Activated CD8-positive, alpha-beta T cell treated with anti-CD3 and anti-CD28 coated beads, Interleukin-2, amount 10 ng/mL, durations not matched to agents 7 days and 5 days (primary cell): Measurements from ENCODE around the gene PLEKHF1. TPM values are rescaled to one million over a fixed set of nuclear protein-coding genes. Genes with fewer than 3 reads are reported as not detected.

Experiments used
- ATAC-seq: fragments of 150-1000 bp; cut with Tn5 transposase; one replicate; pipeline ENCODE4 v1.10.0; 2021; ENCODE audit warnings: moderate library complexity
- CTCF ChIA-PET: fragments of 350-600 bp; sonication (Branson Sonifier 250); formaldehyde crosslinking; loops from one replicate; lab custom pipeline; 2021; ENCODE audit warnings: antibody characterized with exemption; lab: Charles Lee
- POLR2A ChIA-PET: fragments of 350-600 bp; sonication (Branson Sonifier 250); formaldehyde crosslinking; loops from one replicate; lab custom pipeline; 2021; ENCODE audit warnings: antibody characterized with exemption; lab: Charles Lee
- DNase-seq: peaks from one replicate; pipeline ENCODE4 v3.0.0-alpha.2; 2020
- H3K27ac Mint-ChIP-seq: one replicate; pipeline ENCODE4 v1.8.0; 2021; ENCODE audit warnings: mild to moderate bottlenecking, mixed read lengths
- H3K27me3 Mint-ChIP-seq: one replicate; pipeline ENCODE4 v1.8.0; 2021; ENCODE audit warnings: low read depth, mixed read lengths
- H3K36me3 Mint-ChIP-seq: one replicate; pipeline ENCODE4 v1.8.0; 2021; ENCODE audit warnings: low read depth, mixed read lengths
- H3K4me1 Mint-ChIP-seq: one replicate; pipeline ENCODE4 v1.8.0; 2021; ENCODE audit warnings: low read depth, mixed read lengths
- H3K4me3 Mint-ChIP-seq: one replicate; pipeline ENCODE4 v1.8.0; 2021; ENCODE audit warnings: mild to moderate bottlenecking, mixed read lengths
- H3K9me3 Mint-ChIP-seq: one replicate; pipeline ENCODE4 v1.8.0; 2022; ENCODE audit warnings: mixed read lengths; ENCODE audit not compliant: insufficient read depth
- total RNA-seq, 2 experiments: library from RNA; stranded (reverse); gene quantifications; one replicate each; pipeline ENCODE4 v1.2.3, GENCODE V29; 2021

Gene PLEKHF1
- total RNA-seq, 2 experiments from 2014 or later, result 46.0 to 47.7 TPM

- Mint-ChIP-seq H3K36me3 (peaks cover 25% of the 10 kb centered on the region), H3K4me1 (peaks cover 48% of the 10 kb centered on the region), H3K4me3 (peak overlapping the region; percentile 95), H3K27ac (peak overlapping the region; percentile 96), H3K9me3 (no peaks in the 10 kb centered on the region), H3K27me3 (peaks cover 2% of the 10 kb centered on the region)
- ChIA-PET POLR2A (interaction anchor here (0.7 to 6.4 kb wide), 13 partner anchors 9 to 163 kb away, joined by 3 to 85 read pairs (median 5); partner anchors contain the start of genes PLEKHF1 and POP4), CTCF (interaction anchor here (0.6 to 9.9 kb wide), 40 partner anchors 9 to 314 kb away, joined by 3 to 204 read pairs (median 4); partner anchors contain the start of genes PLEKHF1 and POP4)
- DNase-seq (peak; percentile 28), ATAC-seq (peak; percentile 3)
Measured at GRCh38 chr19:29715701-29716581, 50.7 kb downstream of the PLEKHF1 start.

- DNase-seq (no peak), ATAC-seq (no peak)
- peaks cover 37% of the 10 kb centered on the region for H3K4me1 Mint-ChIP-seq
- no peak overlapping the region for H3K27ac Mint-ChIP-seq
- peaks cover 23% of the 10 kb centered on the region for H3K36me3 Mint-ChIP-seq
- CTCF ChIA-PET, result interaction anchor here (0.9 to 9.9 kb wide), 31 partner anchors 8 to 229 kb away, joined by 3 to 204 read pairs (median 6); partner anchors contain the start of genes PLEKHF1 and POP4
- peaks cover 5% of the 10 kb centered on the region for H3K27me3 Mint-ChIP-seq
- POLR2A ChIA-PET, result interaction anchor here (0.8 to 6.4 kb wide), 9 partner anchors 8 to 162 kb away, joined by 3 to 85 read pairs (median 5); partner anchors contain the start of genes PLEKHF1 and POP4
- no peaks in the 10 kb centered on the region for H3K9me3 Mint-ChIP-seq
- no peak overlapping the region for H3K4me3 Mint-ChIP-seq
Measured at GRCh38 chr19:29717051-29717450, 51.8 kb downstream of the PLEKHF1 start.

- Mint-ChIP-seq H3K27ac (no peak overlapping the region), H3K36me3 (no peaks in the 10 kb centered on the region), H3K4me1 (peaks cover 18% of the 10 kb centered on the region), H3K9me3 (no peaks in the 10 kb centered on the region), H3K4me3 (peak overlapping the region; percentile 59), H3K27me3 (peaks cover 26% of the 10 kb centered on the region)
- CTCF ChIA-PET, result interaction anchor here (1.0 to 3.5 kb wide), 5 partner anchors 9 to 148 kb away, joined by 3 to 35 read pairs (median 5); partner anchors contain the start of gene C19orf12
- POLR2A ChIA-PET, result interaction anchor here (0.6 to 1.1 kb wide), 3 partner anchors 8 to 118 kb away, joined by 3 to 7 read pairs (median 5); partner anchors contain the start of gene POP4
- peak; percentile 82 for ATAC-seq
- peak; percentile 55 for DNase-seq
Measured at GRCh38 chr19:29724102-29724641, 58.9 kb downstream of the PLEKHF1 start.

GRCh38 chr19:29724746-29725145 is 59.5 kb downstream of the PLEKHF1 start:
- H3K9me3 Mint-ChIP-seq, result no peaks in the 10 kb centered on the region
- H3K4me1 Mint-ChIP-seq, result peaks cover 18% of the 10 kb centered on the region
- H3K36me3 Mint-ChIP-seq, result no peaks in the 10 kb centered on the region
- ChIA-PET POLR2A (interaction anchor here (1.0 to 1.1 kb wide), 2 partner anchors 8 to 118 kb away, joined by 5 to 7 read pairs; partner anchors contain the start of gene POP4), CTCF (interaction anchor here (1.0 to 3.9 kb wide), 5 partner anchors 10 to 147 kb away, joined by 3 to 35 read pairs (median 16); partner anchors contain the start of gene C19orf12)
- peaks cover 32% of the 10 kb centered on the region for H3K27me3 Mint-ChIP-seq
- peak overlapping the region; percentile 59 for H3K4me3 Mint-ChIP-seq
- no peak for ATAC-seq
- H3K27ac Mint-ChIP-seq, result no peak overlapping the region
- no peak for DNase-seq

Other genes starting within 250 kb of the PLEKHF1 start
- gene VSTM2B, start 139.5 kb upstream of the PLEKHF1 start, total RNA-seq, result not detected
- 100 to 1,000 TPM; 101 to 103 TPM for gene POP4, start 59.2 kb upstream of the PLEKHF1 start, total RNA-seq
- 10 to 100 TPM; 38.7 to 41.0 TPM for gene C19orf12, start 49.8 kb downstream of the PLEKHF1 start, total RNA-seq
- 10 to 100 TPM; 38.7 to 39.2 TPM for gene CCNE1, start 146.5 kb downstream of the PLEKHF1 start, total RNA-seq